Panc1 (cell line): ENCODE results near the gene CDYL. TPM values are rescaled to one million over a fixed set of nuclear protein-coding genes. Genes with fewer than 3 reads are reported as not detected.
A peak's percentile ranks its signal among the peaks of the same experiment; 100 is the strongest.

Source experiments
- ATAC-seq: fragments of 200-7000 bp; cut with Tn5 transposase; 2 replicates; pipeline ENCODE4 v1.9.1; 2020; ENCODE audit warnings: mild to moderate bottlenecking, moderate library complexity
- BruUV-seq: library from RNA; stranded (reverse); fragments of 400-500 nt; replicated peaks from 2 replicates; lab custom pipeline; 2021; lab: Mats Ljungman, UMichigan
- CTCF ChIA-PET: fragments of 300-600 bp; sonication (Branson Sonifier 250); formaldehyde crosslinking; loops from one replicate; lab custom pipeline; 2022; ENCODE audit warnings: antibody characterized with exemption; lab: Charles Lee
- POLR2A ChIA-PET: fragments of 300-600 bp; sonication (Branson Sonifier 250); formaldehyde crosslinking; loops from one replicate; lab custom pipeline; 2022; ENCODE audit warnings: antibody characterized with exemption; lab: Charles Lee
- DNase-seq: peaks from one replicate; pipeline ENCODE4 v3.0.0-alpha.2; 2010; ENCODE audit warnings: low read depth, low spot score
- H3K27ac ChIP-seq: 2 replicates; pipeline ENCODE4 v1.5.1; 2011; ENCODE audit warnings: mild to moderate bottlenecking, low read length, inconsistent platforms
- H3K27me3 ChIP-seq: fragments of 200-500 bp; sonication (Bioruptor generic); 2 replicates; pipeline ENCODE4 v1.6.0; 2014; ENCODE audit warnings: low read length, inconsistent platforms; ENCODE audit not compliant: control insufficient read depth, insufficient read depth
- H3K36me3 ChIP-seq: fragments of 200-500 bp; sonication (Bioruptor generic); 2 replicates; pipeline ENCODE4 v1.5.1; 2014; ENCODE audit warnings: inconsistent platforms, mild to moderate bottlenecking, low read length, moderate library complexity; ENCODE audit not compliant: control insufficient read depth, insufficient read depth
- H3K4me1 ChIP-seq: 2 replicates; pipeline ENCODE4 v1.5.1; 2011; ENCODE audit warnings: inconsistent platforms, mild to moderate bottlenecking, low read length, moderate library complexity; ENCODE audit not compliant: control insufficient read depth, insufficient read depth
- H3K4me3 ChIP-seq, 2 experiments: 2 replicates each; pipeline ENCODE4 v1.5.1; 2011 to 2012; ENCODE audit warnings: low read depth in 2 of 2, low read length in 2 of 2, mild to moderate bottlenecking in 2 of 2, inconsistent platforms in 1 of 2, moderate library complexity in 1 of 2
- H3K9me3 ChIP-seq: fragments of 200-500 bp; sonication (Bioruptor generic); 2 replicates; pipeline ENCODE4 v1.5.1; 2014; ENCODE audit warnings: low read depth, mild to moderate bottlenecking, inconsistent platforms, low read length, moderate library complexity; ENCODE audit not compliant: control insufficient read depth, insufficient read depth
- POLR2AphosphoS5 ChIP-seq: IDR thresholded peaks from 2 replicates; pipeline ENCODE4 v1.6.1; 2012; ENCODE audit warnings: mild to moderate bottlenecking, low read depth, low read length, moderate library complexity
- REST ChIP-seq, 2 experiments: IDR thresholded peaks; 2 replicates each; pipeline ENCODE4 v1.6.1; 2011 to 2012; ENCODE audit warnings: low read depth in 2 of 2, control low read depth in 1 of 2, low read length in 1 of 2, mild to moderate bottlenecking in 1 of 2, moderate library complexity in 1 of 2; ENCODE audit not compliant: insufficient read depth in 1 of 2
- SIN3A ChIP-seq: IDR thresholded peaks from 2 replicates; pipeline ENCODE4 v1.6.1; 2012; ENCODE audit warnings: low read depth, mild to moderate bottlenecking, low read length, moderate library complexity, borderline replicate concordance; ENCODE audit not compliant: insufficient read depth
- TCF7L2 ChIP-seq: IDR thresholded peaks from 2 replicates; pipeline ENCODE4 v1.6.1; 2011; ENCODE audit warnings: mild to moderate bottlenecking, low read depth, low read length, inconsistent platforms
- in situ Hi-C: cut with HindIII; loops from 2 replicates; pipeline ENCODE4 v1.10.0; 2016; ENCODE audit warnings: low sequenced_read_pairs, low pct_unique_long_range_greater_than_20kb
- intact Hi-C: fragments of 100-400 bp; cut with micrococcal nuclease; formaldehyde crosslinking; loops from one replicate; pipeline ENCODE4 v1.10.0; 2022; ENCODE audit not compliant: unreplicated experiment
- total RNA-seq: library from RNA; stranded (reverse); gene quantifications from one replicate; pipeline ENCODE4 v1.2.1, GENCODE V29; 2021; ENCODE audit not compliant: unreplicated experiment
- TF ChIP-seq, protein P1 (sequence below): fragments of 450-650 bp; IDR thresholded peaks from 2 replicates; pipeline ENCODE4 v1.5.1; 2017; ENCODE audit warnings: mild to moderate bottlenecking

CDYL gene
- total RNA-seq, 1 experiment from 2014 or later, result 61.4 TPM

- intact Hi-C loops (no loop called here), in situ Hi-C loops (no loop called here)
- no peak overlapping the region for H3K4me3 ChIP-seq
- no TSS peak for BruUV-seq
- no peaks in the 10 kb centered on the region for H3K4me1 ChIP-seq
- DNase-seq, result no peak
- ATAC-seq, result peak; percentile 54; the same call in 1 of the 2 replicates
- no peak overlapping the region for H3K27ac ChIP-seq
- CTCF ChIA-PET, result no interaction called here
- TF ChIP-seq REST (IDR thresholded peaks at IDR 0.05; ENCODE audit: insufficient read depth in 1 of 2, low read depth in 2 of 2, low read length in 1 of 2), result no peak
- no peak for TF ChIP-seq SIN3A
- TF ChIP-seq, protein P1, sequence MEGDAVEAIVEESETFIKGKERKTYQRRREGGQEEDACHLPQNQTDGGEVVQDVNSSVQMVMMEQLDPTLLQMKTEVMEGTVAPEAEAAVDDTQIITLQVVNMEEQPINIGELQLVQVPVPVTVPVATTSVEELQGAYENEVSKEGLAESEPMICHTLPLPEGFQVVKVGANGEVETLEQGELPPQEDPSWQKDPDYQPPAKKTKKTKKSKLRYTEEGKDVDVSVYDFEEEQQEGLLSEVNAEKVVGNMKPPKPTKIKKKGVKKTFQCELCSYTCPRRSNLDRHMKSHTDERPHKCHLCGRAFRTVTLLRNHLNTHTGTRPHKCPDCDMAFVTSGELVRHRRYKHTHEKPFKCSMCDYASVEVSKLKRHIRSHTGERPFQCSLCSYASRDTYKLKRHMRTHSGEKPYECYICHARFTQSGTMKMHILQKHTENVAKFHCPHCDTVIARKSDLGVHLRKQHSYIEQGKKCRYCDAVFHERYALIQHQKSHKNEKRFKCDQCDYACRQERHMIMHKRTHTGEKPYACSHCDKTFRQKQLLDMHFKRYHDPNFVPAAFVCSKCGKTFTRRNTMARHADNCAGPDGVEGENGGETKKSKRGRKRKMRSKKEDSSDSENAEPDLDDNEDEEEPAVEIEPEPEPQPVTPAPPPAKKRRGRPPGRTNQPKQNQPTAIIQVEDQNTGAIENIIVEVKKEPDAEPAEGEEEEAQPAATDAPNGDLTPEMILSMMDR, result no peak
- TF ChIP-seq TCF7L2, result no peak
- TF ChIP-seq POLR2AphosphoS5, result no peak
- no peaks in the 10 kb centered on the region for H3K36me3 ChIP-seq
- POLR2A ChIA-PET, result no interaction called here
- no peaks in the 10 kb centered on the region for H3K27me3 ChIP-seq
- no peaks in the 10 kb centered on the region for H3K9me3 ChIP-seq
Measured at GRCh38 chr6:4964675-4965561, 188.7 kb downstream of the CDYL start.

GRCh38 chr6:4965562-4966389, 189.6 kb downstream of the CDYL start:
- Histone ChIP-seq H3K4me1 (no peaks in the 10 kb centered on the region), H3K9me3 (no peaks in the 10 kb centered on the region), H3K27me3 (no peaks in the 10 kb centered on the region), H3K4me3 (no peak overlapping the region), H3K36me3 (no peaks in the 10 kb centered on the region), H3K27ac (no peak overlapping the region)
- no peak for DNase-seq
- no TSS peak for BruUV-seq
- POLR2A ChIA-PET, result no interaction called here
- CTCF ChIA-PET, result interaction anchor here (0.6 kb wide), 1 partner anchor 515 kb away, joined by 4 read pairs; no protein-coding TSS in a partner anchor
- intact Hi-C loops (no loop called here), in situ Hi-C loops (no loop called here)
- no peak for TF ChIP-seq REST (IDR thresholded peaks at IDR 0.05; ENCODE audit: insufficient read depth in 1 of 2, low read depth in 2 of 2, low read length in 1 of 2)
- no peak for TF ChIP-seq TCF7L2
- no peak for TF ChIP-seq SIN3A
- TF ChIP-seq POLR2AphosphoS5, result no peak
- TF ChIP-seq, protein P1, result no peak
- ATAC-seq, result no peak
